GM19351 (cell line): ENCODE data around the gene MIOS.
"Not testable (repeated sequence)": the region's sequence is repeated elsewhere in the genome, so short reads cannot be mapped to it uniquely, and the experiment has no call there.

Experiments used
- ATAC-seq: cut with Tn5 transposase; IDR thresholded peaks from one replicate; pipeline ENCODE4 v1.9.1; 2021; ENCODE audit warnings: mild to moderate bottlenecking, moderate library complexity; ENCODE audit not compliant: unreplicated experiment

The MIOS gene

DNA sequence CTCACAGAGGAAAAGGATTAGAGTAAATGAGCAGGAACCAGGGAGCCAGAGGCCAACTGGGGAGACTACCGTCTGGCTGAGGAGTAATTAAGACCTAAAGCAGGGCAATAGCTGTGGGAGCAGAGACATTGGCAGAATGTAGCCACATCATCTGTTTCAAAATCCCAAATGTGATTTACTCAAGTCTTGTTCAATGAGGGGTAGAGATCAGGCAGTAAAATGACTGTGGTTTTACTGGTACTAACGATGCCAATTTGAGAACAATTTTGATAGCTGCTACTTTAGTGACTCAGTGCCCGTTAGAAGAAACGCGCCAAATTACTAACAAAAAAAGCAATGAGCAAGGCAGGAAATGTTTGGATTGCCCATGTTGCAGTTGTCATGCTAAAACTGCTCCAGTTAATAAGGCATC lies 12.7 kb upstream of the MIOS start:
- no peak for ATAC-seq

DNA sequence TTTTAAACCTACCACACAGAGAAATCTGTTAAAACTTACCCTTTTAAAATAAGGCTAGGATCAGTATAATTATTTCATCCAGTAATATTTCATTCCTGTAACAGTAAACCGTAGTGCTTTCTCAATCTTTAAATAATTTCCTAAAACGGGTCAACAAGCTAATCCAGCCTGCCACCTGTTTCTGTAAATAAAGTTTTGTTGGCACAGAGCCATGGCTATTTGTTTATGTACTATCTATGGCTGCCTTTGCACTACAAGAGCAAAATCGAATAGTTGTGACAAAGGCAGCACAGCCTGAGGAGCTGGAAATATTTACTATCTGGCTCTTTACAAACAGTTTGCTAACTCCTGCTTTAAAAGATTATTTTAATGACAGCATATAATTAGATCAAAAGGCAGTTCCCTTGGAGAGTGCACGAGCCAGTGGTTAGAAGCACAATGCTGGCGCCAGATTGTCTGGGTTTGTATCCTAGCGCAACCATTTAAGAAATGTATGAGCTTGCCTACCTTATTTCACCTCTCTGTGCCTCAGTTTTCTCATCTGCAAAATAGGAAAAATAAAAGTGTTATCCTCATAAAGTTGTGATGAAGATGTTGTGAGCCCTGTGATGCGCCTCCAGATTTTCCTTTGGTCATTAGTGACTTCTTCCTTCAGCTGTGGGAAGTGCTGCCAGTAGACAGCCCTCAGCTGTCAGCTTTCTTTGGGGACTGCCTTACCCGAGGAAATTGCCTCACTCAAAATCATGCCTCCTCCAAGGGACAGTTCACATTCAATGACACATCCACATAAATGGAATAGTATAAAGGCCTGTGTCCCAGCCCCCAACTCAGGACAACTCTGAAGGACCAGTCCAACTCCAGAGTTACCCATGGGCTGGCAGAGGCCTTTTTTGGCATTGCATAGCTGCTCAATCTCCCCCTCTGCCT lies 11.8 kb upstream of the MIOS start:
- no peak for ATAC-seq

DNA sequence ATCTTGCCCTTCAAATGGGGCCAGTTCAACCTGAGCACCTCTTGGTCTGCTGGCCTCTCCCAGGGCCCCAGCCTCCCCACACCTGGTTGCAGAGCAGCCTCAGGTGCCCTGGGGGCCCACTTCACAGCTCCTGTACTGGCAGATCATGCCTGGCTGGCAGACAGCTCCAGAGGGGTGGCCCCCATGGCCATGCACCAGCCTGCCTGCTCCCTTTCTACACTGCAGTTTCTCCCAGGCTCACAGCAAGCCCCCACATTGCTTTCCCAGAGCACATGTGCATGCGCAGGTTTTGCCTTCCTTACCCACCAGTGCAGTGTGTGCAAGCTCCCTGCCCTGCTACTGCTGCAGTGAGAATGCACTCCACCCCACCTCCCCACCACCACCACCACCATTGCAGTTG lies 9.8 kb upstream of the MIOS start:
- ATAC-seq = no peak

DNA sequence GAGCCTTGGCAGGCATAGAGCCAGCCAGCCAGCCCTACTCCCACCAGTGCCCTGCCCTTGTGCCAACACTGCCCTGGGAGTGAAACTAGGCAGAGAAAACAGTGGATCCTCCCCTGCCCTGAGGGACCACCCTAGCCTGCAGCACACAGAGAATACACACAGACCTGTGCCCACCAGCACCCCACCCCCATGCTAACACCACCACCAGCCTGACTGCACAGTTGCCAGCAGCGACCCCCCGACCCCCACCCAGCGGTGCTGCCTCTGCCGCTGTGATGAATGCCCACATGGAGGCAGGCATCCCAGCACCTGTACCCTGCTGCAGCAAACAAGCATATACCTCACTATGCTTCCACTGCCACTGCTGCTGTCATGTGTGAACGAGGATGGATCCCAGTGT lies 9.4 kb upstream of the MIOS start:
- no peak for ATAC-seq

DNA sequence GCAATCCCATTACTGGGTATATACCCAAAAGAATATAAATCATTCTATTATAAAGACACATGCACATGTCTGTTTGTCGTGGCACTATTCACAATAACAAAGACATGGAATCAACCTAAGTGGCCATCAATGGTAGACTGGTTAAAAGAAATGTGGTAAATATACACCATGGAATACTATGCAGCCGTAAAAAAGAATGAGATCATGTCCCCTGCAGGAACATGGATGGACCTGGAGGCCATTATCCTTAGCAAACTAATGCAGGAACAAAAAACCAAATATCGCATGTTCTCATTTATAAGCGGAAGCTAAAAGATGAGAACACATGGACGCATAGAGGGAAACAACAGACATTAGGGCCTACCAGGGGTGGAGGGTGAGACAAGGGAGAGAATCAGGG lies 5.1 kb upstream of the MIOS start:
- ATAC-seq = not testable (repeated sequence)

DNA sequence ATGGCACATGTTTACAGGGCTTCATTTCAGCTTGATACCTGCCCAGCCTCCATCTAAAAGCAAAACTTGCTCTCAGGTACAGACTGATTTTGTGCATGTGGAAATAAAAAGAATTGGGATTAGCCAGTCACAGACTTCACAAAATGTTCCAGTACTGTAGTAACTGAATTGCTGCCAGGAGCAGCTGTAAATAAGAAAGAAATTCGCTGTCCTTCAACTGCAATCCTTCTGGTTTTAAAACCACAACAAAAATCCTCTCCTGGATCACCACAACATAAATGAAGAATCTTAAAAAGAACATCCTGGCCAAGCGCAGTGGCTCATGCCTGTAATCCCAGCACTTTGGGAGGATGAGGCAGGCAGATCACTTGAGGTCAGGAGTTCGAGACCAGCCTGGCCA lies 3.9 kb upstream of the MIOS start:
- ATAC-seq = no peak

DNA sequence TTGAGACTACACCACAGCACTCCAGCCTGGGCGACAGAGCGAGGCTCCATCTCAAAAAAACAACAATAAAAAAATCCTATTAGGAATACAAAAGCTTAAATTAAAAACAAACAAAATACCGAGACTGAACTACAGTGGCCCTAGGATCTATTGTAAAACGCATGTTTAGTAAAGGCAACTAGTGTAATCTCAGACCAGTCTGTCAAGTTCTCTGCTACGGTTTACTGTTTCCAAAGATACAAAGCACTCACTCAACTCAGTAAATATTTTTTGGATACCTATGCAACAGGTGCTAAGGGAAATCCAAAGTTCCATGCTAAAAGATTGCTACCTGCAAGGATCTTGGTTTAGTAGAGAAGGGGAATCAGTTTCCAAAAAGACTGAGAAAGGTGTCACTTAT lies 3.4 kb upstream of the MIOS start:
- no peak for ATAC-seq

DNA sequence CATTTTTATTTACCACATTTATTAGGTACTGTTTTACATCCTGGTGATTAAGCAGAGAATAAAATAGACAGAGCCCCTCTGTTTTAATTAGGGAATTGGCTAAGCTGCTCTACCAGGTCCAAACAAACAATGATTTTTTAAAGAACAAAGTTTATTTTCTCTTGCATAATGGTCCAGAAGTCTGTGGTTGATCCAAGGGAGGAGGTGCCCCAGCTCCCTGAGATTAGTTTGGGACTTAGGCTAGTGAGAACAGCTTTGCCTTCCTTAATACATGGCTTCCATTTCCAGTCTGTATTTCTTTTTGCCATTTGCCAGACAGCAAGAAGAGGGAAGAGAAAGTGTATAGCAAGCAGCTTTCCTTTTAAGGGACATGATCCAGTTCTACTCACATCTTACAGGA lies 2.9 kb upstream of the MIOS start:
- ATAC-seq = no peak

DNA sequence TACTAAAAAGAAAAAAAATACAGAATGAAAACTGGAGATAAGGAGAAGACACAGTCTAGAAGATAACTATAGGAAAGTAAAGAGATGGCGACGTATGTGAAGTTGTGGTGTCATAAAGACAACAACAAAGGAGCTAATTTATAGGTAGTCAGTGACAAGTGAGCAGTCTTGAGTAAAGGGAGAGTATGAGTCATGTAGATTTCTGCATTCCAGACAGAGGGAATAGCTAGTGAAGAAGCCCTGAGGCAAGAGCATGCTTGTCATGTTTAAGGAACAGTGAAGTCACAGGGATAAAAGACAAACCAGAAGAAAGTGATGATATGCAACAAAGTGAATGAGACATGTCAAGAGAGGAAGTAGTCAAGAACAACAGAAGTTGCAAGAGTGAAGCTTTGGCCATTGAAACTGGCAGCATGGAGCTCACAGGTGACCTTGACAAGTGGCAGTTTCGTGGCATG lies 2.3 kb upstream of the MIOS start:
- ATAC-seq = no peak

DNA sequence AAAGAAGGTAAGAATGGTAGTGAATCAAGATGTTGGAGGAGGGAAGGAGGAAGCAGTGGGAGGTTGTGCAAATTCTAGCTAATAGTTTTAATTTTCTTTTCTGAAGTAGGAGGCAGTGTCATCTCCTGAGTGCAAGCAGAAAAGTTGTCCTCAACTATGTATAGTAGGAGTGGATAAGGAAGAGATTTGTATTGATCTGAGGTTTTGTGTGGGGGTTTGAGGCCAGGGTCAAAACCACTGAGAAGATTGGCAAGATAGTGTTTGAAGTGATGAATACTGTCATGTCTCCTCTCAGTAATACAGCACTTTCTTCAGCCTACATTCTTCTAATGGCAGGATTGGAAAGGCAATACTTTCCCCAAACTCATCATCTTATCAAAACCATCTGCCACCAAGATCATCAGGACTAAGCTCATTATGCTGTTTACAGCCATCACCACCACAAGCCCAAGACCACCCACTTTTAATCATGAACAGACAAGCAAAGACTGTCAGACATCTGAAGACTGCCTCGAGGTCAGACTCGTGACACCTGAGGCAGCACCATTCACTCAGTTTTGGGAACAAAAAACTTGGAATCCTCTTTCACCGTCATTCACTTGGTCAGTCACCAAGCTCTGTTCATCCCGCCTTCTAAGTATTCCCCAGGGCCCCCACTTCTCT lies 1.5 kb upstream of the MIOS start:
- no peak for ATAC-seq

DNA sequence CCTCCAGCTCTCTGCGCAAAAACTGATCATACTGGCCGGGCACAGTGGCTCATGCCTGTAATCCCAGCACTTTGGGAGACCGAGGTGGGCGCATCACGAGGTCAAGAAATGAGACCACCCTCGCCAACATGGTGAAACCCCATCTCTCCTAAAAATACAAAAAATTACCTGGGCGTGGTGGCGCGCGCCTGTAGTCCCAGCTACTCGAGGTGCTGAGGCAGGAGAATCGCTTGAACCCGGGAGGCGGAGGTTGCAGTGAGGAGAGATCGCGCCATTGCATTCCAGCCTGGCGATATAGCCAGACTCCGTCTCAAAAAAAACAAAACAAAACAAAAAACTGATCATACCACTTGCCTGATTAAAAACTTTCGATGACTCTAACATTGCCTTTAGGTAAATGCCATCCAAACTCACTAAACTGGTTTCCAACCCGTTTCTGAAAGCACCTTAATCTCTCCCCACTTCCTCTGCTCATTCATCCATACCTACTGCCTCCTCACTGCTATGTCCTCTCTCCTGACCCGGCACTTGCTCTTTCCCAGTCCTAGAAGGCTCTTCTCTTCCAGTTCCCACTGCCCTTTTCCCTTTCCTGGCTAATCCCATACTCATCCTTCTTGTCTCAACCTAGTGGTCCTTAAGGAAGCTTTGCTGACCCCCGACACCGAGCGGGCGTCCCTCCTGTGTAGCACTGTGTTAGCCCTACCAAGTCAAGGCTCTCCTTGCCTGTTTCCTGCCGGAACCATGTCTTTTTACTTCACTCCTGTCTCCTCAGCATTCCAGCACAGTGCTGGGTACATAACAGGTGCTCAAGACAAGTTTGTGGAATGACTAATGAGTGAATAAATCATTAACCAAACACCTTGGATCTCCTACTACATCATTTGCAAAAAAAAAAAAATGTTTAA lies 686 bp upstream of the MIOS start:
- peak; percentile 5 for ATAC-seq

DNA sequence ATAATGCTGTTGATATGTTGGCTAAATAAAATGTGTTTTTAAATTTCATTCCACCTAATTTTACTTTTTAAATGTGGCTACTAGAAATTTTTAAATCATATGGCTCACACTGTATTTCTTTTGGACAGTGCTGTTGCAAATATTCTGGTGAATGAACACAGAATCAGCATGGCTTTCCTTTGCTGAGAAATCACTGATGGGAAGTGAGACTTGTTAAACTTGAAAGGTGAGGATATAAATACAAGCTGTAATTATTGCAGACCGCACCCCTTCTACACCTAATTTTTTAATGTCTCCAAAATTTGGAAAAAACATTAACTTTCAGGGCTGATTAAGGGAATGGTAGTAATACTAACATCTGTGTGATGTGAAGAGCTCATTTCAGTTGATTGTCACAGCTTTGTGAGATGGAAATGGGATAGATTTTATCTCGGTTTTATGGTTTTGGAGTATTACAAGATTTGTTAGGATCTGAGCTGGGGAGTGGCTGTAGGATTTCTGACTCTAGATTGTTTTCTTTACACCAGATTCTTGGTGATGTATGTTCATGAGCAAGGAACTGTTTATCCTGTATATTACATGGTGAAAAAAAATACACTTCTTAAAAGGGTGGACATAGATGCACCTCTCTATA lies 1.3 kb downstream of the MIOS start:
- ATAC-seq = no peak

DNA sequence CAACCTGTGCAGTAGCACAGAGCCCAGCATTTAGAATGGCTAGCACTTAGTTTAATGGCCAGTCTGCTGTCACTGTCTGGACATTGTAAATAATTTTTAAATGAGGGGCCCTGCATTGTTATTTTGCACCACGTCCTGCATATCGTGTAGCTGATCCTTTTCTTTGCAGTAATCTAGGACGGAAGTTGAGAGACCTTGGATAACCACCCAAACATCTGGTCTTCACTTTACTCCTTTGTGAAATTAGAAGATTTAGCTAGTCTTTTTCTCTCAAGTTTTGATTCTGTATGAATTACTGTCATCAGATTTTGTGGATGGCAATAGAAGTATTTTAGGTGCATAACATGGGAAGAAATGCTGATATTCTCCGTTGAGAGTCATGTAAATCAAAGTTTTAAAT lies 1.9 kb downstream of the MIOS start:
- ATAC-seq = no peak

DNA sequence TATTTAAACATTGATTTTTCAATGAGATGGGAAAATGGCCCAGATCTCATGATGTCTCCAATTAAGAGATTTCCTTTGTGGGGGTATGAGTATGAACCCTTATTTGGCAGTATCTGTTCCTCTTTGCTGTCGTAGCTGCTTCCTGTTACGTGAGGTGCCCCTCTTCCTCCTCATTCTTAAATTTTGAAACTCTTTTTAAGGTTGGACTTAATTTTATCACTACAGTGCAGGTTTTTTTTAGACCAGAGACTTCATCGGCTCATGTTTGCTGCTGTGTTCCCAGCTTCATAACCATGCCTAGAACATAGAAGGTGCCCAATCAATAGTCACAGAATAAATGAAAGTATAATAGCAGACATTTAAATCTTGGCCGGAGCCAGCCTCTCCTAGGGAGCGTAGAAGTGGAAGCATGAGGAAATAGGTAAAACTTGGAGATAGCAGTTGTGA lies 2.4 kb downstream of the MIOS start:
- ATAC-seq = peak; percentile 51

DNA sequence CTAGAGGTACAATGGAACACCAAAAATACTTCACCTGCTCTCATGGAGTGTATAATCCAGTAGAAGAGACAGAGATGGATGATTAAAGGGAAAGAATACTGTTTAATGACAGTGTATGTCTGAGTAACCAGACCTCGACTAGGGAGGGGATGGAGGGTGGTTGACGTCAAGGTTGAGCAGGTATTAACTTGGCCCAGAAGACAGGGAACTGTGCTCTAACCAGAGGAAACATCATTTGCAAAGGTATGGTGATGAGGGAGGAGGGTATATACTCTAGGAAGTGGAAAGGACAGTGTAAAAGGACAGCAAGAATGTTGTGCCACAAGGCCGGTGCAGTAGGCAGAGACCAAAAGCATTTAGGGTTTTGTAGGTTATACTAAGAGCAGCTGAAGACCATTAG lies 2.9 kb downstream of the MIOS start:
- ATAC-seq = peak; percentile 30

DNA sequence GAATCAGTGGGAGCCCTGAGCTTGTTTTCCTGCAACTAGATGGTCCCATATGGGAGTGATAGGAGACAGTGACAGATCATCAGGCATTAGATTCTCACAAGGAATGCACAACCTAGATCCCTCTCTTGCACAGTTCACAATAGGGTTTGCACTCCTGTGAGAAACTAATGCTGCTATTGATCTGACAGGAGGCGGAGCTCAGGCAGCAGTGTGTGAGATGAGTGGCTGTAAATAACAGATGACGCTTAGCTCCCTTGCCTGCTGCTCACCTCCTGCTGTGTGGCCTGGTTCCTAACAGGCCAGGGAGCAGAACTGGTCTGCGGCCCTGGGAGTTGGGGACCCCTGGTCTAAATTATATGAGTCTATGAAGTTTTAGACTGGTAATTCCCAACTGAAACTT lies 3.9 kb downstream of the MIOS start:
- no peak for ATAC-seq

DNA sequence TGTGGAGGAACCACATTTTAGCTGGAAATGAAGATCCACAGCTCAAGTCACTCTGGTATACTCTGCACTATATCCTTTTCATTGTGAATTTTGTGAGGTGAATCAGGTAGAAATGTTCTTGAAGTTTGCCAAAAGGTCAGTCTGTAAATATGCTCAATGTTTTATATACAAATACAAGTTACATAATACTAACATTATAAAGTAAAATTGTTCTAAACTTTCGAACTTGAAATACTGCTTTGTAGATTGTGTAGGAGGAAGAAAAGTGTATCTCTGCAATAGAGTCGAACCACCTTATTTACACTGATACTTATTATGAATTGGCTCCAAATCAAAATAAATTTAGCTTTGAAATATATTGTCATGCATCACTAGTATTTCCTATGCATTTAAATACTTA lies 7.0 kb downstream of the MIOS start:
- ATAC-seq = no peak

DNA sequence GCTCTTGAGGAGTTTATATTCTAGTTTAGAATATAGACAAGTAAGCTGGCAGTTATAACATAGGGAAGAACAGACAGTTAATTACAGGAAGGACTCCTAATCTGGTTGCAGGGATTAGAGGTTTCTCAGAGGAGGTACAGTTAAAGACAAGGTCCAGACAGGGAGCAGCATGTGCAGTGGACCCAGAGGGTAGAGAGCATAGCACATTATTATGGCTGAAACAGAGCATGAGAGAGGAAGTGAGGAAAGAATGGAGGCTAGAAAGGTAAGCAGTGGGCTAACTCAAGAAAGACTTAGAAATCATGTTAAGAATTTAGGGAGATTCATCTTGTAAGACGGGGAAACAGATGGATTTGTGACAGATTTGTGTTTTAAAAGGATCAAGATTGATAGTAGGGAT lies 9.7 kb downstream of the MIOS start:
- ATAC-seq = no peak

DNA sequence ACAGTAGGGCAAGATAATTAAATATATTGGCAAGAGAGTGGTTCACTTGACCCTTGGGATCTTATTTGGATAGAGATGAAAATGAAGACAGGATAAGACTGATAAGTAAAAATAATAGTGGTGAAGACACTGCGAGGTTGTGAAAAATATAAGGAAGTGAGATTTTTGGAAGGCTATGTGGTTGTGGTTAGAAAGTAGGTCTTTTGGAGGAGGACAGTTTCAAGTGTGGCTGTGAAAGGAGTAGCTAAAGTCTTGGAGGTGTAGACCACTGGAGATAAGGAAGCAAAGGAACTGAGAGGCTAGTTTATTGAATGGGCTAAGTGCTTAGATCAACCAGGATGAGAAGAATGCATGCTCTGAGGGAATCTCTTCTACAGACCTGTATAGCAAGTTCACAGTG lies 11.2 kb downstream of the MIOS start:
- ATAC-seq = peak; percentile 83

DNA sequence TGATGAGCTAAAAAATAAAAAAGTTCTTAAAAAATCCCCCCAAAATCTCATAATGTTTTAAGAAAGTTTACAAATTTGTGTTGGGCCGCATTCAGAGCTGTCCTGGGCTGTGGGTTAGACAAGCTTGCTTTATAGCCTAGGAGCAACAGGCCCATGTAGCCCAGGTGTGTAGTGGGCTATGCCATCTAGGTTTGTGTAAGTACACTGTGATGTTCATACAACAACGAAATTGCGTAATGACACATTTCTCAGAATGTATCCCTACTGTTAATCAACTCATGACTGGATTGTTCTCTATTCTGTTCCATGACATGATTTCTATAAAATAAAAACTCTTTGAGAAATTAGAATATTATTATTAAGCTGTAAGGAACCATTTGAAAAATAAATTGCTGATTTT lies 13.0 kb downstream of the MIOS start:
- ATAC-seq = no peak
